KOPT-K1 (cell line): ENCODE results near the gene LGI4.

Source experiments
- H3K27ac ChIP-seq: fragments of 200-600 bp; sonication (generic); 2 replicates; pipeline ENCODE4 v1.5.1; 2016; ENCODE audit warnings: antibody characterized with exemption, mild to moderate bottlenecking, low read depth, low read length; ENCODE audit not compliant: poor library complexity, severe bottlenecking
- H3K36me3 ChIP-seq: fragments of 200-600 bp; sonication (generic); 2 replicates; pipeline ENCODE4 v1.5.1; 2017; ENCODE audit warnings: antibody characterized with exemption, mild to moderate bottlenecking, low read length, moderate library complexity; ENCODE audit not compliant: insufficient read depth
- H3K9me3 ChIP-seq: fragments of 200-600 bp; sonication (generic); 2 replicates; pipeline ENCODE4 v1.5.1; 2017; ENCODE audit warnings: antibody characterized with exemption, low read length, mild to moderate bottlenecking; ENCODE audit not compliant: insufficient read depth, poor library complexity, severe bottlenecking

LGI4 gene

DNA sequence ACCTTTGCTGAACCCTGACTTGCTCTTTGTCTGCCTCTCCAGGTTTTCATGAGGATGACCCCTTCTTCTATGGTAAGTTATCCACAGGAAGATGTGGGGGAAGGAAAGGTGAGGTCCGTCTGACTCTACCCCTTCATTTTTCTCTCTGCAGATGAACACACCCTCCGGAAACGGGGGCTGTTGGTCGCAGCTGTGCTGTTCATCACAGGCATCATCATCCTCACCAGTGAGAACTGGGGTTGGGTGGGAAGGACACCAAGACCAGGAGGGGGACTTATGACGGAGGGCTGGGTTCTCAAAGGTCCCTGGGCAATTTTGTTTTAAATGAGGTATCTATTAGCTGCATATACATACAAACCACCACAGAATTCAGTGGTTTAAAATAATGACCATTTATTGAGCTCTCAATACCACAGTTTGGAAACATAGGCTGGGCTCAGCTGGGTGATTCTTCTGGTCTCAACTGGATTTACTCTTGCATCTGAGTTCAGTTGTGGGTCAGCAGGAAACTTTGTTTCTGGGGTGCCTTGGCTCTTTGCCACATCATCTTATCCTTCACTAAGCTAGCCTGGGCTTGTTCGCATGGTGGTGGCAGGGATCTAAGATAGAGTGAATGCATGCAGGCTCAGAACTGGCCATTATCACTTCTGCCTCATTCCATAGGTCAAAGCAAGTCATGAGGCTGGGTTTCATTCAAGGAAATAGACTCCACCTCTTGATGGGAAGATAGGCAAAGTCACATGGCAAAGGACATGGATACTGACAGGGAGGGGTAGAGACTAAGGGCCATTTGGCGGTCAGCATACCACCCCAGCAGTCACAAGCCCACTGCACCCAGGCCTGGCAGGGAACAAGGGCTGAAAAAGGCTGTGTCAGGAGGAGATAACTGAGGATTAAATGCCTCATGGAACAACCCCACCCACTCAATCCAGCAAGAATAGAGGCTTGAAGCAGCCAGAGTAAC is 31.5 kb upstream of the LGI4 start:
- Histone ChIP-seq H3K27ac (peak overlapping the region; percentile 80), H3K9me3 (peaks cover 52% of the 10 kb centered on the region), H3K36me3 (peaks cover 83% of the 10 kb centered on the region)

DNA sequence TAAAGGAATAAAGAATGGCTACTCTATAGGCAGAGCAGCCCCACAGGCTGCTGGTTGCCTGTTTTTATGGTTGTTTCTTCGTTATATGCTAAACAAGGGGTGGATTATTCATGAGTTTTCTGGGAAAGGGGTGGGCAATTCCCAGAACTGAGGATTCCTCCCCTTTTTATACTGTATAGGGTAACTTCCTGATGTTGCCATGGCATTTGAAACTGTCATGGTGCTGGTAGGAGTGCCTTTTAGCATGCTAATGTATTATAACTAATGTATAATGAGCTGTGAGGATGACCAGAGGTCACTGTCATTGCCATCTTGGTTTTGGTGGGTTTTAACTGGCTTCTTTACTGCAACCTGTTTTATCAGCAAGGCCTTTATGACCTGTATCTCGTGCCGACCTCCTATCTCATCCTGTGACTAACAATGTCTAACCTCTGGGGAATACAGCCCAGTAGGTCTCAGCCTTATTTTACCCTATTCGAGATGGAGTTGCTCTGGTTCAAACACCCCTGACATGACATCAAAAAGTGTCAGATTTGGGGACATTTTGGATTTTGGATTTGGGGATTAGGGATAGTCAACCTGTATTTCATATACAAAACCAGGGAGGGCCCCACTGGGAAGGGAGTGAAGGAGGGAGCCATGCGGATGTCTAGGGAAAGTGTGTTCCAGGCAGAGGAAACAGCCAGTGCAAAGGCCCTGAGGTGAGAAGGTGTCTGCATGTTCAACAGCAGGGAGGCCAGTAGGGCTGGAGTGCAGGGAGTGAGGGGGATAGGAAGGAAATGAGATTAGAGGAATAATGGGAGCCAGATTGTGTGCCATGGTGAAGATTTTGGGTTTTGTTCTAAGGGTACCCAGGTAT is 30.6 kb upstream of the LGI4 start:
- Histone ChIP-seq H3K36me3 (peaks cover 90% of the 10 kb centered on the region), H3K27ac (no peak overlapping the region), H3K9me3 (peaks cover 57% of the 10 kb centered on the region)

DNA sequence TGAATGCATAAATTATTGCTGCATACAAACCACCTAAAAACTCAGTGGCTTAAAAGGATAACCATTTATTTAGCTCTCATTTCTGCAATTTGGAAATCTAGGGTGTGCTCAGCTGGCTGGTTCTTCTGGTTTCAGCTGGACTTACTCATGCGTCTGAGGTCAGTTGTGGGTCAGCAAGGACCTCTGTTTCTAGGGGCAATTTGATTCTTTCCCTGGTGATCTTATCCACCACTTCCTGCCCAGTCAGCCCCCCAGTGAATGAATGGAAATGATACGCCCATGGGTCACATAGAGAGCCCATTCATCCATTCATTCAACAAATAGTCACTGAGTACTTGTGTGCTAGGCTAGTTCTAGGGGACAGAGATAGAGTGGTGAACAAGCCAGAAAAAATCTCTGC is 29.6 kb upstream of the LGI4 start:
- Histone ChIP-seq H3K9me3 (peaks cover 57% of the 10 kb centered on the region), H3K27ac (no peak overlapping the region), H3K36me3 (peaks cover 90% of the 10 kb centered on the region)

DNA sequence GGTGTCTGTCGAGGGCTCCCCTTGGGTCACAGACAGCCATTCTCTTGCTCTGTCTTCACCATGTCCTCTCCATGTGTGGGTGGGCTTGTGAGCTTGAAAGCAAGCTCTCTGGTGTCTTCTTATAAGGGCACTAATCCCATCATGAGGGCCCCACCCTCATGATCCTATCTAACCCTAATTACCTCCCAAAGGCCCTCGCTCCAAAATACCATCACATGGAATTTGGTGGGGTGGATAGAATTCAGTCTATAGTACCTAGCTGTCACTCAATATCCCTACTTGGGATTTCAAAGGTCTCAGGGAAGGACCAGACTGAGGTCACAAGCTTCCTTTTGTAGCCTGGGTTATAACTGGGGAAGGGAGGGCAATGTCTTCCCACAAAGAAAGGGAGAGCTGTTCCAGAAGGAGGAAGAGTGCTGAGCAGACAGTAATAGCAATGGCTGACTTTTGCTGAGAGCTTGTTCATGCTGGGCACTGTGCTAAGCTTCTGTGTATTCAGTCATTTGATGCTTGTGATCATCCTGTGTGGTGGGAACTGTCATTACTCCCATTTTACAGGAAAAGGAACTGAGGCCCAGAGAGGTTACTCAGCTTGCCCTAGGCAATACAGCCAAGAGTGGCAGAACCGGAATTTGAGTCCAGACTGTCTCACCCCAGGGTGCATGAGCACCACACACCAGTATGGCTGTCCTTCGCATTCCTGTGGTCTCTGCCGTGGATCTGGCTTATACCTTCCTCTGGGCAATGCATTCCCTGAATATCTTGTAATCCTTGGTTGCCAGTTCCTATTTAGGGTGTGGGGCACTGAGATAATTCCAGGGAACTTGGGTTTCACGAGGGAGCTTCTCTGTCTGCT is 27.8 kb upstream of the LGI4 start:
- Histone ChIP-seq H3K27ac (no peak overlapping the region), H3K36me3 (peaks cover 94% of the 10 kb centered on the region), H3K9me3 (peaks cover 57% of the 10 kb centered on the region)

DNA sequence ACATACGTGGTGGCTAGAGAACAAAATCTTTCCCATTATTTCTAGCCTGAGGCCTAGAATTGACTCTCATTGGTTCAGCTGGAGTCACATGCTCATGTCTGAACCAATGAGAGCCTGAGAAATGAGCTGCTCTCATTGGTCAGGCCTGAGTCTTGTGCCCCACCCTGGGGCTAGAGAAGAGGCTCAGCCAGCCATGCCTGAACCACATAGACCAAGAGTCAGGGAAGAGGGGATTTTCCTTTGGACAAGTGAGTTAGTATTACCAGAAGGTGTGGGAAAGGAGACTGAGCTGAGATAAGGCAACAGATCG is 26.5 kb upstream of the LGI4 start:
- H3K27ac ChIP-seq = no peak overlapping the region
- H3K9me3 ChIP-seq = peaks cover 53% of the 10 kb centered on the region
- peaks cover 98% of the 10 kb centered on the region for H3K36me3 ChIP-seq

DNA sequence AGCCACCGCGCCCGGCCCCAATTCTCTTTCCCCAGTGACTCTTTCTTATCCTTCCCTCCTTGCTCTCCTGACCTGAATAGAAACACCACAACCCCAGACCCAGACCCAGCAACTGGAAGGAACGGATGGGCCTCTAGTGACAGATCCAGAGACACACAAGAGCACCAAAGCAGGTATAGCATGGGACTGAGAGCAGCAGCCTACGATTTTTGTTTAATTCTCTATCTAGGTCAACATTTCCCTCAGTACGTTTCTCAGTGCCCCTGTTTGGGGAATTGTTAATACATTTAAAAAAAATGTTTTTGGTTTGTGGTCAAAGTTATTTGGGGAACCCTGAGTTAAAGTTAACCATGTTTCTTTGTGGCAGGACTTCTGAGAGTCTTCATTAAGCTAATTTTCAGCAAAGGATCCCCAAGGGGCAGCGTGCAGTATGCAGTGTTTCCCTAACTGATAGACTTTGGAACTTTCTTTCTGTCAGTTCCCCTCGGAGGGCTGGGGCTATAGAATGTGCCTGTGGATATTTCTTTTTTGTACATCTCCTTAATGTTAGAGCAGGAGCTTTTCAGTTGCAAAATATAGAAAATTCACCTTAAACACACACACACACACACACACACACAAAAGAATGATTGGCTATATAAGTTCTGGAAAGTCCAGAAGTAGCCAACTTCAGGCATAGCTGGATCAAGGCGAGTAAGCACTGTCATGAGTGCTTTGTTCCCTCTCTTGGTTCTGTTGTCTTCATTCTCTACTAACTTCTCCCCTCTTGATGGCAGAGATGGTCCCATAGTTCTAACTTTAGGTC is 26.0 kb upstream of the LGI4 start:
- peaks cover 93% of the 10 kb centered on the region for H3K36me3 ChIP-seq
- H3K27ac ChIP-seq = no peak overlapping the region
- H3K9me3 ChIP-seq = peaks cover 48% of the 10 kb centered on the region

DNA sequence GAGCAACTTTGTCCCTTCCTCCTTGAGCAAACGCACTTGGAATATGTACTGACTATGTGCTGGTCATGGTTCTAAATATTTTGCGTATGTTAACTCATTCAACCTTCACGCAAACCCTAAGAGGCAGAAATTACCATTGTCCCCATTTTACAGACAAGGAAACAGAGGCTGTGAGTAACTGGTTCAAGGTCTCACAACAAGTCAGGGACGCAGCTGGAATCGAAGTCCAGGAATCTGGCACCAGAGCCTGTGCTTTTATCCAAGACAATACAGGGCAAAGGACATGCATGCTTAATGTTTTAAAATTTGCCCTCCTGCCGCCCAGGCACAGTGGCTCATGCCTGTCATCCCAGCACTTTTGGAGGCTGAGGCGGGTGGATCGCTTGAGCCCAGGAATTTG is 24.7 kb upstream of the LGI4 start:
- Histone ChIP-seq H3K27ac (no peak overlapping the region), H3K9me3 (peaks cover 35% of the 10 kb centered on the region), H3K36me3 (peaks cover 81% of the 10 kb centered on the region)

DNA sequence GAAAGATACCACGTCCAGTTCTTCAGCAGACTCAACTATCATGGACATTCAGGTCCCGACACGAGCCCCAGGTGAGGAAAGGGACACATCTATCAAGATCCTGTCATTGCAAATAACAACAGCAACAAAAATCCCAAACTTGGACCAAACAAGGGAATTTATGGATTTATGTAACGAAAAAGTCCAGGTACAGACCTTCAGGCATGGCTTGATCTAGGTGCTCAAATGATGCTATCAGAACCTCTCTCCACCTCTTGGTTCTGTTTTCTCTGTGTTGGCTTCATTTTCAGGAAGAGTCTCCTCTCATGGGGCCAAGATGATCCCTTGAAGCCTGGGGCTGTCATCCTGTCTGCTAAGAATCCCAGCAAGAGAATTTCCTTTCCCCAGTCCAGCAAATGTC is 22.6 kb upstream of the LGI4 start:
- peaks cover 59% of the 10 kb centered on the region for H3K36me3 ChIP-seq
- no peak overlapping the region for H3K27ac ChIP-seq
- peaks cover 16% of the 10 kb centered on the region for H3K9me3 ChIP-seq

DNA sequence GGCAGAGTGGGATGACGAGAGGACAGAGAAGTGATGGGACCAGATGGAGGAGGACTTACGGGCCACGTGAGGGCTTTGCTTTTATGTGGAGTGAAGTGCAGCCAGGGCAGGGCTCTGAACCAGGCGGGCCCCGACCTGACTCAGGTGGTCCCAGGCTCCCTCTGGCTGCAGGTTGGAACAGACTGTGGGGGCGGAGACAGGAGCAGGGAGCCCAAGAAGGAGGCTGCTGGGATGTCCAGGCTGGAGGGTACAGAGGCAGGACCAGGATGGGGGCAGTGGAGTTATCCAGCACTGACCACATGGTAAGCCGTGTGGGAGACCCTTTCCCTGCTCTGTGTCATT is 21.8 kb upstream of the LGI4 start:
- Histone ChIP-seq H3K27ac (no peak overlapping the region), H3K9me3 (peaks cover 8% of the 10 kb centered on the region), H3K36me3 (peaks cover 51% of the 10 kb centered on the region)

DNA sequence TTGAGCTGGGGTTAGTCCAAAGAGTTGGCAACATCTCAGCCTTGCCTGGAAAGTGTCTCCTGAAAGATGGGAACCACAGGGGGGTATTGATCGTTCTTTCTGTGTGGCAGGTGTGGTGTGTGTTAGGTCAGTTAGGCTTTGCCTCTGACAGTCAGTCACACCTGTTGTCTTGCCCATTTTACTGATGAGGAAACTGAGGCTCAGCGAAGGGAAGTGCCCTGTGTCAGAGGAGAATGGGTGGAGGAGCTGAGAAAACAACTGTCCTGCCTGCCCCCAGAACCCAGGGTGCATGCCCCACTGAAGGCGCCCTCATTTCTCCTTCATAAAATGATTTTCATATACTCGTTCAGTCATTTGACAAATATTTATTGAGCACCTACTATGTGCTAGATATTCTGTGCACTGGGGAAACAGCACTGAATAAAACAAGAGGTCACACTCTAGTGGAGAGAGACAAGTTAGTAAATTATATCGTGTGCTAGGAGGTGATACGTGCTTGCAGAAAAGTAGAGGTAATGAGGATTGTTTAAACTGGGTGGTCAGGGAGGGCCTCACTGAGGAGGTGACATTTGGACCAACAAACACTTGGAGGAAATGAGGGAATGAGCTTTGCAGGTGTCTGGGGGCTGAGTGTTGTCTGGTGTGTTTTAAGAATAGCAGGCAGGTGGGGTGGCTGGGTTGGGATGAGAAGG is 21.3 kb upstream of the LGI4 start:
- Histone ChIP-seq H3K27ac (peak overlapping the region; percentile 92), H3K9me3 (peaks cover 3% of the 10 kb centered on the region), H3K36me3 (peaks cover 46% of the 10 kb centered on the region)

DNA sequence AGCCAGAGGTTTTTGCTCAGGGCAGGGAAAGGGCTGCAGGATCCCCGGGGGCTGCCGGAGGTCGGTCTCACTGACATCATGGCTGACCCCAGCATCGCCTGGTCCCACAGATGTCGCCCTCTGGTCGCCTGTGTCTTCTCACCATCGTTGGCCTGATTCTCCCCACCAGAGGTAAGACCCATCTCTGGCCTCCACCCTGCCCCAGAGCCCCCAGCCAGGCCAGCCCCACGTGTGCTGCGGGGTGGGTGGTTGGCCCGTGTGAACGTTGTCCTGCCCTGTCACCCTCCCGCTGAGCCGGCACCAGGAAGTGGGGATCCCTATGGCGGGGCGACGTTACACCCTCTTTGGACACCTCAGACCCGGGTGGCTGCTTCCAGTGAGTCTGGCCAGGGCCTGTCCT is 20.6 kb upstream of the LGI4 start:
- Histone ChIP-seq H3K36me3 (peaks cover 39% of the 10 kb centered on the region), H3K9me3 (no peaks in the 10 kb centered on the region), H3K27ac (peak overlapping the region; percentile 92)

DNA sequence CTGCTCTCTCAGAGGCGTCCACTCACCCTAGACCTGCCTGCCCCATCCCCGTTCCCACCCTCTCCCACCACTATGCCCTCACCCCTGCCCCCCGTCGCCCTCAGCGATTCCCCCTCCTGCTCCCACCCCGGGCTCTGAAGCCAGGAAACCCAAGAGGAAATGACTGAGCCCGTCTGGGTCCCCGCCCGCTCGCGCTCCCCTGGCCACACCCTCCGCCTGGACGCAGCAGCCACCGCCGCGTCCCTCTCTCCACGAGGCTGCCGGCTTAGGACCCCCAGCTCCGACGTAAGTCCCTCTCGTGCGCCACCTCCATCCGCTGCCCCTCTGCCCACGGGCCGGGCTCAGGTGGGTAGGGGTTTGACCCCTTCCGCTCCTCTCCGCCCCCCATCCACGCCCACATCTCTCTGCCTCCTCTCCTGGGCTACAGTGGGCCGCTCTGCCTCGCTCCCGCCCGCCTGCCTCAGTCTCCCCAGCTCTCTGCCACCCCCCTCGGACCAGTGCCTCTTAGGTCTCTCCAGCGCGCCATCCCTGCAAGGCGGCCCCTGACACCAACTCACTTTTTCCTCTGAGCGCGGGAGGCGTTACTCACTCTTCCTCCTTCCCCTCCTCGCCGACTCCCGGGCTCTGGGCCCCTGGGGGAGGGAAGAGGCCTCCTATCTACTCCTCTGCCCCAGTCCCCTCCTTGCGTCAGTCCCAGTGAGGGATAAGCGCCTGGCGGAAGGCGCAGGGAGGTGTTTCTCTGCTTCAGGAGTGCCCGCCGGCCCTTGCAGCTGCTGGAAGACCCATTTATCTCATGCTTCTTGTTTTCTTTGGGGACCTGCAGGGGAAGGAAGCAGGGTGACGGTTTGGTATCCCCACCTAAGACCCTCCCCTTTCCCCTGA is 19.9 kb upstream of the LGI4 start, which contains the start of gene FXYD5:
Gene FXYD5 (plus strand): TSS at position 211 of the 882 bp plus-strand sequence. CDS start 816 bp downstream, outside the sequence.
- H3K27ac ChIP-seq = peak within 1 kb of the TSS; percentile 92
- no peaks in the 10 kb centered on the region for H3K9me3 ChIP-seq
- H3K36me3 ChIP-seq = peaks cover 32% of the 10 kb centered on the region
